H1 (cell line): ENCODE data around the gene INTS1. TPM values are rescaled to one million over a fixed set of nuclear protein-coding genes. Genes with fewer than 3 reads are reported as not detected.

Experiments used
- CTCF ChIA-PET: fragments of 300-600 bp; sonication (Branson Sonifier 250); formaldehyde crosslinking; loops from one replicate; lab custom pipeline; 2021; ENCODE audit not compliant: partially characterized antibody; lab: Charles Lee
- POLR2A ChIA-PET: fragments of 300-600 bp; sonication (Branson Sonifier 250); formaldehyde crosslinking; loops from one replicate; lab custom pipeline; 2021; ENCODE audit warnings: inconsistent platforms; ENCODE audit not compliant: partially characterized antibody; lab: Charles Lee
- DNase-seq, 2 experiments: peaks; one replicate each; pipeline versions ENCODE4 v3.0.0 to v3.0.0-alpha.2; 2010 to 2022; ENCODE audit warnings: low spot score in 2 of 2, low read depth in 1 of 2, mixed read lengths in 1 of 2
- FAIRE-seq: peaks from 2 replicates; lab custom pipeline; 2011; peaks lifted over from hg19 to GRCh38; lab: Jason Lieb, UNC
- H2AFZ ChIP-seq: 2 replicates; pipeline ENCODE4 v1.8.1; 2012; ENCODE audit warnings: low read length, inconsistent platforms
- H2AK5ac ChIP-seq: 2 replicates; pipeline ENCODE4 v1.6.1; 2013; ENCODE audit warnings: low read depth, low read length
- H2BK120ac ChIP-seq: replicated peaks from 2 replicates; pipeline ENCODE3; 2013; ENCODE audit warnings: low read depth, low read length, inconsistent platforms
- H2BK12ac ChIP-seq: 2 replicates; pipeline ENCODE4 v1.6.1; 2013; ENCODE audit warnings: low read depth, low read length
- H2BK15ac ChIP-seq: 2 replicates; pipeline ENCODE4 v1.6.1; 2013; ENCODE audit warnings: low read length
- H2BK20ac ChIP-seq: 2 replicates; pipeline ENCODE4 v1.6.1; 2013; ENCODE audit warnings: low read length
- H2BK5ac ChIP-seq: 2 replicates; pipeline ENCODE4 v1.6.1; 2013; ENCODE audit warnings: low read depth, low read length
- H3K14ac ChIP-seq: 2 replicates; pipeline ENCODE4 v1.6.1; 2013; ENCODE audit warnings: inconsistent platforms; ENCODE audit not compliant: insufficient read length
- H3K18ac ChIP-seq: 2 replicates; pipeline ENCODE4 v1.6.1; 2013; ENCODE audit warnings: low read length; ENCODE audit errors: extremely low read depth
- H3K23ac ChIP-seq: 2 replicates; pipeline ENCODE4 v1.6.1; 2013; ENCODE audit warnings: inconsistent platforms; ENCODE audit not compliant: insufficient read length
- H3K23me2 ChIP-seq: 2 replicates; pipeline ENCODE4 v1.6.1; 2013; ENCODE audit warnings: low read depth, low read length
- H3K27ac ChIP-seq: 2 replicates; pipeline ENCODE4 v1.6.1; 2011; ENCODE audit warnings: low read depth, low read length, inconsistent platforms
- H3K27me3 ChIP-seq, 4 experiments: replicated peaks in 1 of 4; 1 replicate in 1 of 4; 2 replicates in 3 of 4; pipeline versions ENCODE4 v1.6.1 to v1.8.1; 2011 to 2013; ENCODE audit warnings: low read length in 3 of 4, mild to moderate bottlenecking in 3 of 4, inconsistent platforms in 2 of 4, mixed read lengths in 2 of 4, moderate library complexity in 1 of 4; ENCODE audit not compliant: control insufficient read depth in 3 of 4, insufficient read depth in 3 of 4; ENCODE audit errors: extremely low read depth in 1 of 4
- H3K36me3 ChIP-seq, 4 experiments: 2 replicates each; pipeline versions ENCODE4 v1.6.1 to v1.8.1; 2011 to 2013; ENCODE audit warnings: mild to moderate bottlenecking in 4 of 4, low read length in 3 of 4, moderate library complexity in 2 of 4, control low read depth in 1 of 4, inconsistent platforms in 1 of 4; ENCODE audit not compliant: insufficient read depth in 4 of 4, control insufficient read depth in 2 of 4
- H3K4ac ChIP-seq: replicated peaks from 2 replicates; pipeline ENCODE3; 2013; ENCODE audit warnings: low read length, low read depth, mixed read lengths, inconsistent platforms; ENCODE audit not compliant: insufficient read length
- H3K4me1 ChIP-seq, 4 experiments: replicated peaks in 1 of 4; 1 replicate in 1 of 4; 2 replicates in 3 of 4; pipeline versions ENCODE4 v1.6.1 to v1.8.1; 2011 to 2013; ENCODE audit warnings: low read length in 3 of 4, inconsistent platforms in 2 of 4, mixed read lengths in 1 of 4; ENCODE audit not compliant: insufficient read depth in 4 of 4, control insufficient read depth in 3 of 4
- H3K4me2 ChIP-seq, 2 experiments: 2 replicates each; pipeline versions ENCODE4 v1.6.1 to v1.8.1; 2011 to 2013; ENCODE audit warnings: low read depth in 2 of 2, low read length in 2 of 2, control low read depth in 1 of 2, inconsistent platforms in 1 of 2, mild to moderate bottlenecking in 1 of 2; ENCODE audit not compliant: insufficient read depth in 1 of 2
- H3K4me3 ChIP-seq, 4 experiments: fragments of 200-600, 300-600 bp in 1 of 4; sonication (generic), shearing (Covaris generic), sonication (Bioruptor Twin) in 1 of 4; 2 replicates each; pipeline versions ENCODE4 v1.5.1 to v1.8.1; 2011 to 2016; ENCODE audit warnings: low read length in 4 of 4, low read depth in 3 of 4, control low read depth in 2 of 4, inconsistent platforms in 2 of 4, mild to moderate bottlenecking in 2 of 4, mixed read lengths in 1 of 4, moderate library complexity in 1 of 4; ENCODE audit not compliant: insufficient read depth in 2 of 4; ENCODE audit errors: extremely low read depth in 1 of 4
- H3K56ac ChIP-seq: replicated peaks from 2 replicates; pipeline ENCODE3; 2013; ENCODE audit warnings: low read depth, mild to moderate bottlenecking, mixed read lengths, low read length, inconsistent platforms; ENCODE audit not compliant: insufficient read length
- H3K79me1 ChIP-seq: 2 replicates; pipeline ENCODE4 v1.6.1; 2013; ENCODE audit warnings: low read depth, low read length, control low read depth
- H3K79me2 ChIP-seq, 2 experiments: 2 replicates each; pipeline versions ENCODE4 v1.6.1 to v1.8.1; 2012 to 2013; ENCODE audit warnings: low read length in 2 of 2, mild to moderate bottlenecking in 2 of 2, inconsistent platforms in 1 of 2; ENCODE audit not compliant: insufficient read depth in 2 of 2, control insufficient read depth in 1 of 2
- H3K9ac ChIP-seq, 4 experiments: replicated peaks in 1 of 4; 1 replicate in 1 of 4; 2 replicates in 3 of 4; pipeline versions ENCODE4 v1.6.1 to v1.8.1; 2011 to 2013; ENCODE audit warnings: low read depth in 3 of 4, low read length in 3 of 4, control low read depth in 2 of 4, mild to moderate bottlenecking in 2 of 4, moderate library complexity in 2 of 4, inconsistent platforms in 1 of 4; ENCODE audit errors: extremely low read depth in 1 of 4
- H3K9me3 ChIP-seq, 2 experiments: 2 replicates each; pipeline versions ENCODE4 v1.6.1 to v1.8.1; 2012 to 2013; ENCODE audit warnings: mild to moderate bottlenecking in 2 of 2, moderate library complexity in 2 of 2, control low read depth in 1 of 2, inconsistent platforms in 1 of 2, low read depth in 1 of 2, low read length in 1 of 2, mixed read lengths in 1 of 2; ENCODE audit not compliant: insufficient read depth in 2 of 2
- H4K20me1 ChIP-seq, 2 experiments: replicated peaks in 1 of 2; 2 replicates each; pipeline versions ENCODE3 to v1.8.1; 2011 to 2013; ENCODE audit warnings: inconsistent platforms in 2 of 2, low read length in 2 of 2, mild to moderate bottlenecking in 1 of 2; ENCODE audit not compliant: insufficient read depth in 2 of 2, control insufficient read depth in 1 of 2
- H4K5ac ChIP-seq: 2 replicates; pipeline ENCODE4 v1.6.1; 2013; ENCODE audit warnings: low read length, low read depth, mixed read lengths, inconsistent platforms; ENCODE audit not compliant: insufficient read length
- H4K8ac ChIP-seq: 2 replicates; pipeline ENCODE4 v1.8.0; 2013; ENCODE audit warnings: mild to moderate bottlenecking, moderate library complexity, low read length, inconsistent platforms; ENCODE audit not compliant: insufficient read depth; ENCODE audit errors: extremely low read depth
- H4K91ac ChIP-seq: replicated peaks from 2 replicates; pipeline ENCODE3; 2013; ENCODE audit warnings: low read length, mixed read lengths, inconsistent platforms; ENCODE audit not compliant: insufficient read length
- POLR2AphosphoS5 ChIP-seq: IDR thresholded peaks from 2 replicates; pipeline ENCODE4 v1.6.1; 2011; ENCODE audit warnings: low read depth, low read length
- SIN3A ChIP-seq, 2 experiments: IDR thresholded peaks in 1 of 2; conservative IDR thresholded peaks in 1 of 2; 2 replicates each; pipeline ENCODE4 v1.6.1; 2011 to 2012; ENCODE audit warnings: low read length in 2 of 2, improper control_type of control experiment in 1 of 2, low read depth in 1 of 2, mild to moderate bottlenecking in 1 of 2
- WGBS, 2 experiments: shearing (Covaris generic) in 1 of 2; methylation state at CpG; one replicate each; pipeline versions ENCODE4 v1.1.6 to v1.1.7; 2013 to 2015; ENCODE audit warnings: low lambda C conversion rate in 2 of 2, mixed read lengths in 2 of 2, inconsistent platforms in 1 of 2, low coverage in 1 of 2, missing lambda C conversion rate in 1 of 2; ENCODE audit not compliant: insufficient replicate concordance in 2 of 2, insufficient coverage in 1 of 2, insufficient read length in 1 of 2; ENCODE audit errors: extremely low coverage in 1 of 2, missing lambda C conversion rate in 1 of 2; 5-methylcytosine and 5-hydroxymethylcytosine counted together
- polyA plus RNA-seq, 7 experiments: library from polyadenylated mRNA; depleted of rRNA in 3 of 7; stranded (reverse) in 5 of 7; unstranded in 2 of 7; fragments of >200 nt in 5 of 7; fragments of 200-250 nt in 2 of 7; gene quantifications; 1 replicate in 5 of 7; 2 replicates in 1 of 7; 4 replicates in 1 of 7; pipeline versions ENCODE4 v1.2.1 to v1.2.3, GENCODE V29; 2011 to 2013; ENCODE audit warnings: missing spikeins in 2 of 7, mixed read lengths in 2 of 7
- total RNA-seq: library from RNA; stranded (reverse); fragmentation: NEBNext Ultra II Directional; extraction: Animal tissue kit (Norgen Biotek cat#: 25700); gene quantifications from 2 replicates; pipeline ENCODE4 v1.2.1, GENCODE V29; 2021

The INTS1 gene
- total and polyA plus RNA-seq, 2 of the 8 experiments (the other 6 are each of a cell fraction or from before 2014, with no cell fraction given) = 76.9 to 104 TPM

GRCh38 chr7:1483079-1483478, 21.1 kb downstream of the INTS1 start:
- Histone ChIP-seq H3K9me3 (no peaks in the 10 kb centered on the region), H2BK12ac (no peak overlapping the region), H3K4me2 (no peak overlapping the region), H4K5ac (no peak overlapping the region), H2BK15ac (no peak overlapping the region), H2AFZ (no peak overlapping the region), H2BK5ac (no peak overlapping the region), H3K79me1 (no peaks in the 10 kb centered on the region; the same call in 1 of the 2 replicates), H2BK20ac (no peak overlapping the region), H3K27me3 (no peaks in the 10 kb centered on the region), H3K27ac (no peak overlapping the region), H2BK120ac (no peak overlapping the region), H3K4me3 (no peak overlapping the region), H3K4me1 (no peaks in the 10 kb centered on the region), H4K91ac (no peak overlapping the region), H3K4ac (no peak overlapping the region), H3K56ac (no peak overlapping the region), H3K18ac (no peak overlapping the region), H3K9ac (no peak overlapping the region), H3K36me3 (peaks cover 20 to 74% (median 47%) of the 10 kb centered on the region in 4 experiments; a peak in 6 of 8 replicates), H2AK5ac (no peak overlapping the region), H3K23ac (no peak overlapping the region), H3K14ac (no peak overlapping the region), H4K8ac (no peak overlapping the region), H3K79me2 (no peaks in the 10 kb centered on the region), H3K23me2 (no peaks in the 10 kb centered on the region), H4K20me1 (peaks cover 0 to 12% of the 10 kb centered on the region in 2 experiments)
- 80% methylated on average over 19 of the region's 22 CpGs; no CpG with 5 or more reads in 1 of the 2 experiments for WGBS, 2 experiments
- DNase-seq (no peak), FAIRE-seq (no peak)
- CTCF ChIA-PET = interaction anchor here (0.7 to 2.3 kb wide), 2 partner anchors 9 to 21 kb away, joined by 3 to 13 read pairs; no protein-coding TSS in a partner anchor
- TF ChIP-seq POLR2AphosphoS5 (0 out of 2 replicates have a peak, but pooled peaks have one; percentile 15), SIN3A (conservative IDR thresholded peaks at IDR 0.05 in 1 of 2, IDR thresholded peaks at IDR 0.05 in 1 of 2; ENCODE audit: low read depth in 1 of 2, low read length in 2 of 2) (no peak)
- POLR2A ChIA-PET = interaction anchor here (1.0 to 1.6 kb wide), 3 partner anchors 9 to 15 kb away, joined by 3 to 4 read pairs (median 3); no protein-coding TSS in a partner anchor
